ENCODE data around the gene CC2D1A. TPM values are rescaled to one million over a fixed set of nuclear protein-coding genes. Genes with fewer than 3 reads are reported as not detected.

CC2D1A gene
- total RNA-seq, 4 donors from 2014 or later: 28.0 to 56.9 (median 36.0) TPM

DNA sequence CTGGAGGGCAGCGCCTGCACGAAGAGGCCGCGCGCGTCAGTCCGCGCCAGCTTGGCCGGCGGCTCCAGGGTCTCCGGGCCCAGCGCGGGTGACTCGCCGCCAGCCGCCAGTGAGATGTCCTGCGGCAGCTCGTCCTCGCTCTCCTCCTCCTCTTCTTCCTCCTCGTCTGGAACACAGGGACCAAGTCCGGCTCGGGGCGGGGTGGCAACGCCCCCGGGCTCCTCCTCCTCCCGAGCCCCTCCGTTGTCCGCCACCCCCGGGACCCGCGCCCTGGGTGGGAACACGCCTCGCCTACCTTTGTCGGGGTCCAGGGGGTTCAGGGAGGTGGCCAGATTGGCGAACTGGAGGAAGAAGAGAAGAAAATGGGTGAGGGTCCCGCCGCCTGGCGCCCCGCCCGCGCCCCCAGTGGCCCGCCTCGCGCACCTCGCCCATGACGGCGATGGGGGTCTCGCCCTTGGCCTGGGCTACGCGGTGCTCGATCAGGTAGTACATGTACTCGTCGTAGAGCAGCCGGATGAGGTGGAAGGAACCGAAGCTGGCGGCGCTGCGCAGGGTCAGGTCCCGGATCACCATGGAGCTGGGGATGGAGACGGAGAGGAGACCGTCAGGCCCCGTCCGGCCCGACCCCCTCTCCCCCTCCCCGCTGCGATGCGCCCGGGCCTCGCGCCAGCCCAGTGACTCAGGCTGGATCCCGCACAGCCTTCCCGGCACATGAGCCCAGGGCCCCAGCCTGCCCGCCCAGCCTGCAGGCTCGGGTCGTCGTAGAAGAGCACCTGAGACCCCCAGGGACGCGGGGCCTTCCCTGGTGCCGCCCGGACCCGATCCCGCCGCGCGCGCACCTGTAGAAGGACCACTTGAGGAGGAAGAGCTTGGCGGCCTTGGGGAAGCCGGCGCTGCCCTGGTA lies 57.0 kb downstream of the CC2D1A start:
- DNase-seq: no peak
- Histone ChIP-seq H3K27ac (peak overlapping the region in 2 of 4 donors; percentile 28 to 50), H3K4me1 (peaks cover 0 to 20% (median 0%) of the 10 kb centered on the region in 3 donors), H3K9me3 (no peaks in the 10 kb centered on the region), H3K36me3 (peaks cover 19 to 100% (median 35%) of the 10 kb centered on the region in 3 donors), H3K4me3 (peak overlapping the region in 3 of 4 donors; percentile 31 to 54 (median 39)), H3K27me3 (no peaks in the 10 kb centered on the region)
- TF ChIP-seq POLR2A (IDR thresholded peaks at IDR 0.05) (no peak), CTCF (IDR thresholded peaks at IDR 0.05) (no peak)
- 60% methylated on average over 21 of the region's 89 CpGs; no CpG with 5 or more reads in 1 of the 2 donors for WGBS, 2 donors
- intact Hi-C loops (cut with DNase I): no loop called here

- Histone ChIP-seq H3K4me3 (no peak overlapping the region), H3K27me3 (no peaks in the 10 kb centered on the region), H3K4me1 (peaks cover 0 to 20% (median 0%) of the 10 kb centered on the region in 3 donors), H3K27ac (no peak overlapping the region), H3K36me3 (peaks cover 22 to 100% (median 37%) of the 10 kb centered on the region in 3 donors), H3K9me3 (no peaks in the 10 kb centered on the region)
- WGBS, 2 donors: 92 to 93% methylated on average over 14 to 16 of the region's 48 CpGs
- DNase-seq: no peak
- TF ChIP-seq POLR2A (IDR thresholded peaks at IDR 0.05) (no peak), CTCF (IDR thresholded peaks at IDR 0.05) (no peak)
- intact Hi-C loops (cut with DNase I): no loop called here
These were observed 57.7 kb downstream of the CC2D1A start for GRCh38 chr19:13963603-13964105.

- Histone ChIP-seq H3K27me3 (no peaks in the 10 kb centered on the region), H3K4me1 (peaks cover 0 to 20% (median 0%) of the 10 kb centered on the region in 3 donors), H3K27ac (no peak overlapping the region), H3K9me3 (no peaks in the 10 kb centered on the region), H3K36me3 (peaks cover 24 to 100% (median 40%) of the 10 kb centered on the region in 3 donors), H3K4me3 (no peak overlapping the region)
- intact Hi-C loops (cut with DNase I): no loop called here
- no peak for DNase-seq
- WGBS, 2 donors: 84 to 88% methylated on average over 5 of the region's 5 CpGs
- no peak for TF ChIP-seq CTCF (IDR thresholded peaks at IDR 0.05)
- no peak for TF ChIP-seq POLR2A (IDR thresholded peaks at IDR 0.05)
These were observed 58.8 kb downstream of the CC2D1A start for GRCh38 chr19:13964776-13965175.

GRCh38 chr19:13965377-13965896 lies 59.4 kb downstream of the CC2D1A start:
- Histone ChIP-seq H3K4me1 (peaks cover 0 to 20% (median 0%) of the 10 kb centered on the region in 3 donors), H3K36me3 (peaks cover 24 to 99% (median 42%) of the 10 kb centered on the region in 3 donors), H3K4me3 (no peak overlapping the region), H3K27me3 (no peaks in the 10 kb centered on the region), H3K27ac (no peak overlapping the region), H3K9me3 (no peaks in the 10 kb centered on the region)
- intact Hi-C loops (cut with DNase I): no loop called here
- TF ChIP-seq CTCF (IDR thresholded peaks at IDR 0.05) (no peak), POLR2A (IDR thresholded peaks at IDR 0.05) (no peak)
- no peak for DNase-seq
- WGBS, 2 donors: 78 to 100% methylated on average over 3 to 7 of the region's 24 CpGs
